ENCODE data around the gene CARTPT.

CARTPT gene

DNA sequence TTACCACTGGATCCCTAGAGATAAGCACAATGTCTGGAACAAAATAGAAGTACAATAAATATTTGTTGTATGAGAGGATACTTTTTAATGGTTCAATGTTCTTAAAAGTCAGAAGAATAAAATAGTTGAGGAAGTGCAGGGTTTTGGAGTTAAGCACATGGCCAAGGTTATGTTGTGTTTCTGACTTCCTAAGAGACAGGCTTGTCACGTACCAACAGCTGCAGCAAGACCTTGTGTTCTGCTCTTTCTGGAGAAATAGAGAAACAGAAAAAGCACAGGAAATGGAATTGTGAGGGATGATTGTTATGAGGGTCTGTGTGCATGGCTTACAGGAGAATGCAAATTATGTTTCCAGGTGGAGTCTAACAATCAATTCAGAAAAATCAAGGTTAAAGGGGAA lies 12.9 kb downstream of the CARTPT start:
- DNase-seq (ENCODE audit: low read depth) = no peak
- no peak for TF ChIP-seq CTCF (conservative IDR thresholded peaks at IDR 0.05; ENCODE audit: low read length)
- no peak overlapping the region for H3K4me3 ChIP-seq (ENCODE audit: low read length)

- H3K4me3 ChIP-seq (ENCODE audit: low read length) = no peak overlapping the region
- DNase-seq (ENCODE audit: low read depth) = no peak
- TF ChIP-seq CTCF (conservative IDR thresholded peaks at IDR 0.05; ENCODE audit: low read length) = no peak
Observed at GRCh38 chr5:71734141-71734540, 15.1 kb downstream of the CARTPT start.

DNA sequence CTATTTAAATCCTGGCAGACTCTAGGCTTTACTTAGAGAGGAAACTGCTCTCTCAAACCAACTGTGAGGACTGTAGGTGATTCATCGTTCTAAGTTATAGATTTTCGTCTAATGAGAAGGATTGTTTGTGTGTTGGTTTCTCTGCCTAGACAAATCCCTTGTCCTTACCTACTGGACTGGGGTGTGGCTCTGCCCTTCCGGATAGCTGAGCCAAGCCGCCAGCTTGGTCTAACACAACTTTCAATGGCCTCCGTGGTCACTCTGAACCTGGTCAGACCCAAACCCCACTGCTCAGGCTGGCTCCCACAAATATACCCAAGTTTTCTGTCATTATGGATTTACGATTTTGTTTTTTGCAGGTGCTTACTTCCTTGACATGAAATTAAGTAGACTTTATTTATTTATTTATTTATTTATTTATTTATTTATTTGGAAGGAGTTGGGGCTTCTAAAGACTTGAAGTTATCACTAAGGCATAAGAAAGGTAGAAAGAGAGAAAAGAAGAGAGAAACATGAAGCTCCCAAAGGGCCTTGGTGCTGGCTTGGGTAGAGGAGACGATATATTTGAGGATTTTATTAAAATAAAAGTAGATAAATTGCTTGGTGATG lies 19.0 kb downstream of the CARTPT start:
- TF ChIP-seq CTCF (conservative IDR thresholded peaks at IDR 0.05; ENCODE audit: low read length) = no peak
- DNase-seq (ENCODE audit: low read depth) = no peak
- no peak overlapping the region for H3K4me3 ChIP-seq (ENCODE audit: low read length)

- no peak overlapping the region for H3K4me3 ChIP-seq (ENCODE audit: low read length)
- TF ChIP-seq CTCF (conservative IDR thresholded peaks at IDR 0.05; ENCODE audit: low read length) = no peak
- no peak for DNase-seq (ENCODE audit: low read depth)
Observed at GRCh38 chr5:71738662-71739361, 19.7 kb downstream of the CARTPT start.

DNA sequence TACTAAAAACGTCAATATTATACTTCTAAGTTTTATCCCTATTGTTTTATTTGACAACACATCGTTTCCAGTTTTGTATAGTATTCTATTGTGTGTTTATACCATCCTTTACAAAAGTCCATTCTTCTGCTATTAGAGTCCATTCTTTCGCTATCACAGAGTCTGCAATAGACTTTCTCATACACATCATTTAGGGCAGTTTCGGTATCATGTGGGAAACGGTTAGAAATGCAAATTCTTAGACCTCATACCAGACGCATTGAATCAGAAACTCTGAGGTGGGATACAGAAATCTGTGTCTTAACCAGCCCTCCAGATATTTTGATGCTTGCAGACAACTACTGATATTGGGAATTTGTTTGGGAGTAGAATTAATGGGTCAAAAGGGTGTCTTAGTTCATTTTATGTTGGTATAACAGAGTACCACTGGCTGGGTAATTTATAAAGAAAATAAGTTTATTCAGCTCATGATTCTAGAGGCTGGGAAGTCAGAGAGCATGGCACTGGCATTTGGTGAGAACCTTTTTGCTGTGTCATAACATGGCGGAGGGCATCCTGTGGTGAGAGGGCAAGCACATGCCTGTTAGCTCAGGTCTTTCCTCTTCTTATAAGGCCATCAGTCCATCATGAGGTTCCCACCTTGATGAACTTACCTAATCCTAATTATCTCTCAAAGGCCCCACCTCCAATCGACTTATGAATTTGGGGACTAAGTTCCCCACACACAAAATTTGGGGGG lies 21.1 kb downstream of the CARTPT start:
- no peak for TF ChIP-seq CTCF (conservative IDR thresholded peaks at IDR 0.05; ENCODE audit: low read length)
- DNase-seq (ENCODE audit: low read depth) = no peak
- H3K4me3 ChIP-seq (ENCODE audit: low read length) = no peak overlapping the region

DNA sequence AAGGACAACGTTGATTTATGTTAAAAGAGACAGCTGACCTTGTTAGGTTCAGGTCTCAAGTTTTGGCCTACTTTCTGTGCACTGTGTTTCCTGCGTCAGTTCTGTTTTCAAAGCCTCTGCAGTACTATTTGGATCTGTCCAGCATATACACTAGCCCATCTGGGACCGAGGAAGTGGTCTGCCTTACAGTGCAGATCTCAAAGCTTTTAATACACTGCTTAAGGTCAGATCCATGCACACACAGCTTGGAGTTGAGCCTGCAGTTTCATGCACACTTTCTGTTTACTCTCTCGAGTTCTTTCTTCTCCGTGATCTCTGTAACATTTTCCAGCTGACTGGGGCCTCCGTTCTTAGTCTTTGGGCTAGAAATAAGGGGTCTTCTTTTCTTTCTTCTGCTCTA lies 24.1 kb downstream of the CARTPT start:
- H3K4me3 ChIP-seq (ENCODE audit: low read length) = no peak overlapping the region
- TF ChIP-seq CTCF (conservative IDR thresholded peaks at IDR 0.05; ENCODE audit: low read length) = no peak
- DNase-seq (ENCODE audit: low read depth) = no peak
